OCI-M2 (cell line): ENCODE results near the gene HDGF.

Experiments used
- DNase-seq: peaks from one replicate; lab custom pipeline; 2025; ENCODE audit not compliant: unreplicated experiment; lab: John Stamatoyannopoulos, UW

Gene HDGF

GRCh38 chr1:156700736-156701531 is 50.5 kb downstream of the HDGF start:
- DNase-seq: no peak

DNA sequence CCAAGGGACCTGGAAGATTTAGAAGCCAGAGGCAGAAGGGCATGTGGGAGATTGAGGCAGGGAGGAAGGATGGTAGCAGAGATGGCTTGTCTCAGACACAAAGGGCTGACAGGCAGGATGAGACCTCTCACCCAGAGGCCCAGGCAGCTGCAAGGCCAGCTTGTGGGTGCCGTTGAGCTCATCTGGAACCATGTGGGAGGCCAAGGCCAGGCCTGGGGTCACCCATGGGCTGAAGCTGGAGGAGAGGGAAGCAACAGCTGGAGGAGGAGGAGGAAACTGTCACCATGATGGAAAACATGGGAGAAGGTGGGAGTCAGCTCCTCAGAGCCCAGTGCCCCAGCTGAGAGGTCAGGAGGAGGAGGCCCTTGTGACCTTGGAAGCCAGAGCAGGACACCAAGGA is 52.5 kb downstream of the HDGF start:
- DNase-seq: no peak

- no peak for DNase-seq
Measured at GRCh38 chr1:156697481-156697880, 54.0 kb downstream of the HDGF start.

DNA sequence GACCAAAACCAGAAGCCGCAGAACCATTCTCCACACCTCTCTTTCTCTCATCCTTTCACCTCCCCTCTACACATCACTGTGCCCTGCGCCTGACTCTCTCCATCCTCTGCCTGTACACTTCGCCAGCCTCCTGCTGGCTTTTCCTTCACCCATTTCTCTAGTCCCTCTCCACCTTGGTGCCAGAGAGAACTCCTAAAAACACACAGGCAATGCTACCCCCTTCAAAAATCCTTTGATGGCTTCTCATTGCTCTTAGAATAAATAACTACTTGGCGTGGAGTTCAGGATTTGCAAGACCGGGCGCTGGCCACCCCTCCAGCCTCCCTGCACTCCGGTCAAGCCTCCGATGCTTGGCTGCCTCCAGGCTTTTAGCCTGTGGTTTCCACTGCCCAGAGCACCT is 54.7 kb downstream of the HDGF start:
- no peak for DNase-seq

DNA sequence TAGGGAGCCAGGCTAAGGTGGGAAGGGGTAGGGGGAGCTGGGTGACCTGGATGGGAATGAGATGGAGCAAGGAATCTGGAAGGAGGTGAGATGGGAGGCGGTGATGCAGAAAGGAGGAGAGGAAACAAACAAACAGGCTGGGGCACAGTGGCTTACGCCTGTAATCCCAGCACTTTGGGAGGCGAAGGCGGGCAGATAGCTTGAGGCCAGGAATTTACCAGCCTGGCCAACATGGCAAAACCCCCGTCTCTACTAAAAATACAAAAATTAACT is 56.8 kb downstream of the HDGF start:
- DNase-seq: no peak

GRCh38 chr1:156693848-156694689 is 57.4 kb downstream of the HDGF start:
- no peak for DNase-seq

DNA sequence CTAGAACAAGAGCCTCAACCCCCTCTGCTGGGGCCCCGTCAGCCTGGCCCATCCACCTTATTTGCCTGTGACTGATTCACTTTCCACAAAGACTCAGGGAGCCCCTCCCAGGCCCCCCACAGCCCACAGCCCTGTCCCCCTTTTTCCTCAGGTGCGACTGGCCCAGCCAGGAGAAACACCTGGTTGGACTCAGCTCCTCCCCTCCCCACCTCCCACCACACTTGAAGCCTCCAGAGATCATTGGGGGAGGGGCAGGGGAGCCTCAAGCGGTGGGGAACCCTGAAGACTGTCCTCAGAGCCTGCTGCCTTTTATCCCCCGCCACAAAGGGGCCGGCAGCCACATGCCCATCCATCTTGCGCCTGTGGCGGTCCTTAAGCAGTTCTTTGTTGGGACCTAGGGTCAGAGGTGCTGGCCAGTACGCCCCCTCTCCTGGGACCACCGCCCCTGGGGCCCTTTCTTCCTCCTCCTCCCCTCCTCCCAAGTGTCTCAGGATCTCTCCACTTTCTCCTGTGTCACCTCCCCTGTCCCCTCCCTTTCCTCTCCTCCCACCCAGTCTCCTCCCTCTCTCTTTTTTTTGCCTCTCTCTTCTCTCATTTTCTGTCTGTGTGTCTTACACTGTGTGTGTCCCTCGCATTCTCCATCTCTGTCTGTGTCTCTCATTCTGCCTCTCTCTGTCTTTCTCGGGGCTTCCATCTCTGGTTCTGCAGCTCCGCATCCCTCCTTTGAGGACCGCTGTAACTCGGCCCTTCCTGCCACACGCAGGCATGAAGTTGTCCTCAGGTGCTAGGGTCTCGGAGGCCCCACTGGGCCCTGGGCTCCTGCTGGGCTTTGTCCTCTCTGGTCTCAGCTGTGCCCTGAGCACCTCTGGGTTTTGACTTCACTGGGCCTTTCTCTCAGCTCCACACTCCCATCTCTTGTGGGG is 58.3 kb downstream of the HDGF start:
- DNase-seq: no peak

GRCh38 chr1:156692441-156692924 is 59.0 kb downstream of the HDGF start:
- no peak for DNase-seq
